ENCODE measurements around the gene AHR. TPM values are rescaled to one million over a fixed set of nuclear protein-coding genes. Genes with fewer than 3 reads are reported as not detected.
"Not testable (repeated sequence)": the region's sequence is repeated elsewhere in the genome, so short reads cannot be mapped to it uniquely, and the experiment has no call there.

Gene AHR
- total and polyA plus RNA-seq, 2 experiments from 2014 or later: 10.6 to 69.8 TPM

- Histone ChIP-seq H3K4me3 (no peak overlapping the region), H3K4me1 (ENCODE audit: insufficient read depth) (no peaks in the 10 kb centered on the region), H3K4me2 (no peak overlapping the region), H3K27ac (no peak overlapping the region), H3K9me3 (ENCODE audit: low read depth) (peaks cover 6% of the 10 kb centered on the region), H3K27me3 (no peaks in the 10 kb centered on the region), H2AFZ (no peak overlapping the region), H4K20me1 (ENCODE audit: insufficient read depth, poor library complexity, severe bottlenecking) (no peaks in the 10 kb centered on the region), H3K79me2 (peaks cover 22% of the 10 kb centered on the region), H3K36me3 (replicated peaks; ENCODE audit: insufficient read depth, low read depth) (no peaks in the 10 kb centered on the region), H3K9me2 (replicated peaks; ENCODE audit: insufficient read depth) (no peaks in the 10 kb centered on the region)
- DNase-seq (ENCODE audit: low spot score): no peak
- TF ChIP-seq EZH2phosphoT487 (IDR thresholded peaks at IDR 0.05; ENCODE audit: low read depth, severe bottlenecking, unreplicated experiment) (no peak), CTCF (IDR thresholded peaks at IDR 0.05; ENCODE audit: poor library complexity) (no peak), EZH2 (IDR thresholded peaks at IDR 0.05; ENCODE audit: borderline replicate concordance) (no peak)
Observed at GRCh38 chr7:17347401-17347800, 48.9 kb downstream of the AHR start.

GRCh38 chr7:17348932-17349331 is 50.5 kb downstream of the AHR start:
- 100% methylated on average over 1 of the region's 1 CpG for WGBS (ENCODE audit: low lambda C conversion rate, missing lambda C conversion rate)
- H3K36me3 ChIP-seq (replicated peaks; ENCODE audit: insufficient read depth, low read depth); H3K27me3 ChIP-seq; H3K4me2 ChIP-seq; H3K27ac ChIP-seq; H3K79me2 ChIP-seq; H3K4me1 ChIP-seq (ENCODE audit: insufficient read depth); H3K4me3 ChIP-seq; DNase-seq (ENCODE audit: low spot score); H3K9me3 ChIP-seq (ENCODE audit: low read depth); H2AFZ ChIP-seq; H3K9me2 ChIP-seq (replicated peaks; ENCODE audit: insufficient read depth); H4K20me1 ChIP-seq (ENCODE audit: insufficient read depth, poor library complexity, severe bottlenecking): not testable (repeated sequence)

- WGBS (ENCODE audit: low lambda C conversion rate, missing lambda C conversion rate): 94% methylated on average over 3 of the region's 3 CpGs
- not testable (repeated sequence) for H3K4me1 ChIP-seq (ENCODE audit: insufficient read depth); H3K4me2 ChIP-seq; H3K27me3 ChIP-seq; H3K27ac ChIP-seq; H3K4me3 ChIP-seq; H2AFZ ChIP-seq; H3K9me2 ChIP-seq (replicated peaks; ENCODE audit: insufficient read depth); H3K79me2 ChIP-seq; H3K36me3 ChIP-seq (replicated peaks; ENCODE audit: insufficient read depth, low read depth); DNase-seq (ENCODE audit: low spot score); H4K20me1 ChIP-seq (ENCODE audit: insufficient read depth, poor library complexity, severe bottlenecking); H3K9me3 ChIP-seq (ENCODE audit: low read depth)
Observed at GRCh38 chr7:17350321-17350720, 51.9 kb downstream of the AHR start.

- not testable (repeated sequence) for H3K27ac ChIP-seq; H3K4me1 ChIP-seq (ENCODE audit: insufficient read depth); H3K4me2 ChIP-seq; H3K79me2 ChIP-seq; H2AFZ ChIP-seq; DNase-seq (ENCODE audit: low spot score); H3K9me2 ChIP-seq (replicated peaks; ENCODE audit: insufficient read depth); H3K27me3 ChIP-seq; H3K36me3 ChIP-seq (replicated peaks; ENCODE audit: insufficient read depth, low read depth); H3K4me3 ChIP-seq; H4K20me1 ChIP-seq (ENCODE audit: insufficient read depth, poor library complexity, severe bottlenecking); H3K9me3 ChIP-seq (ENCODE audit: low read depth)
- 84% methylated on average over 6 of the region's 6 CpGs for WGBS (ENCODE audit: low lambda C conversion rate, missing lambda C conversion rate)
Observed at GRCh38 chr7:17353650-17354419, 55.4 kb downstream of the AHR start.

- WGBS (ENCODE audit: low lambda C conversion rate, missing lambda C conversion rate): 94% methylated on average over 6 of the region's 6 CpGs
- Histone ChIP-seq H3K4me3 (no peak overlapping the region), H3K4me1 (ENCODE audit: insufficient read depth) (no peaks in the 10 kb centered on the region), H2AFZ (no peak overlapping the region), H4K20me1 (ENCODE audit: insufficient read depth, poor library complexity, severe bottlenecking) (no peaks in the 10 kb centered on the region), H3K79me2 (no peaks in the 10 kb centered on the region), H3K9me3 (ENCODE audit: low read depth) (peaks cover 6% of the 10 kb centered on the region), H3K27ac (no peak overlapping the region), H3K27me3 (no peaks in the 10 kb centered on the region), H3K36me3 (replicated peaks; ENCODE audit: insufficient read depth, low read depth) (no peaks in the 10 kb centered on the region), H3K4me2 (no peak overlapping the region), H3K9me2 (replicated peaks; ENCODE audit: insufficient read depth) (no peaks in the 10 kb centered on the region)
- no peak for DNase-seq (ENCODE audit: low spot score)
- TF ChIP-seq EZH2phosphoT487 (IDR thresholded peaks at IDR 0.05; ENCODE audit: low read depth, severe bottlenecking, unreplicated experiment) (no peak), CTCF (IDR thresholded peaks at IDR 0.05; ENCODE audit: poor library complexity) (no peak), EZH2 (IDR thresholded peaks at IDR 0.05; ENCODE audit: borderline replicate concordance) (no peak)
Observed at GRCh38 chr7:17354473-17354872, 56.0 kb downstream of the AHR start.
